Spleen (tissue), 7 donors: ENCODE results near the gene AGBL1.

Experiments
- POLR2AphosphoS5 ChIP-seq, 3 donors: sonication (generic); formaldehyde crosslinking; IDR thresholded peaks; one replicate each; pipeline ENCODE4 v1.5.1; 2017; ENCODE audit warnings: antibody characterized with exemption in 3 of 3
- TF ChIP-seq, protein P1 (sequence below), 11 experiments: fragments of 200-600 bp in 7 of 11; fragments of 450-650 bp in 4 of 11; sonication (generic) in 4 of 11; IDR thresholded peaks in 8 of 11; conservative IDR thresholded peaks in 3 of 11; 1 replicate in 7 of 11; 2 replicates in 4 of 11; pipeline versions ENCODE4 v1.4.0 to v1.8.0; 2016 to 2021; ENCODE audit warnings: antibody characterized with exemption in 11 of 11, inconsistent platforms in 4 of 11, mild to moderate bottlenecking in 1 of 11
- donor health status: DM: no; HTN: no; CAD: no; lungs with moderate emphysema.
- donor health status: DM: no; HTN: no; CAD: no.
- donor health status: DM: no; HTN: no; CAD: no.

DNA sequence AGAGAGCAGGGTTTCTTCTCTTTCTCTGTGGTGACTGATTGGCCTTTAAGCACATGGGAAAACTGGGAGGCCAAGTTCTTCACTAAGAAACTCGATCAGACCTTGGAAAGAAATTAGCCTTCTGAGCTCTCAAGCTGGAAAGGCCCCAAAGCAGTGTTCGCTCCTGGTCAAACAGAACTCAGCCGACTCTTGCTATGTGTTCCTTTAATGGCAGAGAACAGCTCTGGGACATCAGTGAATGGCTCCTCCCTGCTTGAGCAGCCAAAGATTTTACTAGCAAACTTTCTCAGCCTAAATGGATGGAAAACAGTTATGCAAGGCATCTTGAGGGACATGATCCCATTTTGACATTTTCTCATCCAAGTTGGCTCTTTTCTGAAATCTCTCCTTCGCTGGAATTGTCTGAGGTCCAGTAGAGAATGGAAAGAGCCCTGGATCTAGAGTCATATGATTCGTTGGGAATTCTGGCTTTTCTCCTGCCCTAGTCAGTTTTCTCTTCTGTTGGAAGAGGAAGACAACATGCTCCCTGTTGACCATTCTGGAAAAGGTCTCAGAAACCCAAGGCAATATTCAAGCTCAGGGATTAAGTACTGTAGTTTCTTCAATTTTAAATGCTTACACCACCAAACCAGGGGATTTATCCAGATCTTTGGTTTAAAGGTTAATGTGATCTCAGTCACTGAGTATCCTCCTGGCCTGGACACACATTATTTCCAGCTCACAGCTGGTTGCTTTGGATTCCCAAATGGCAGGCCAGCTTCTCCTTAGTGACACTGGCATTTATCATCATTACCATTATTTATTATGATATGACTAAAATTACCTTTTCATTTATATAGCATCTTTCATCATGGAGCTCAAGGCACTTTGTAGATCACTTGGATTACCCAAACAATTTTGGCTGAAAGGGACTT, 319.6 kb downstream of the AGBL1 start:
- TF ChIP-seq POLR2AphosphoS5 (IDR thresholded peaks at IDR 0.05), result no peak
- TF ChIP-seq, protein P1, sequence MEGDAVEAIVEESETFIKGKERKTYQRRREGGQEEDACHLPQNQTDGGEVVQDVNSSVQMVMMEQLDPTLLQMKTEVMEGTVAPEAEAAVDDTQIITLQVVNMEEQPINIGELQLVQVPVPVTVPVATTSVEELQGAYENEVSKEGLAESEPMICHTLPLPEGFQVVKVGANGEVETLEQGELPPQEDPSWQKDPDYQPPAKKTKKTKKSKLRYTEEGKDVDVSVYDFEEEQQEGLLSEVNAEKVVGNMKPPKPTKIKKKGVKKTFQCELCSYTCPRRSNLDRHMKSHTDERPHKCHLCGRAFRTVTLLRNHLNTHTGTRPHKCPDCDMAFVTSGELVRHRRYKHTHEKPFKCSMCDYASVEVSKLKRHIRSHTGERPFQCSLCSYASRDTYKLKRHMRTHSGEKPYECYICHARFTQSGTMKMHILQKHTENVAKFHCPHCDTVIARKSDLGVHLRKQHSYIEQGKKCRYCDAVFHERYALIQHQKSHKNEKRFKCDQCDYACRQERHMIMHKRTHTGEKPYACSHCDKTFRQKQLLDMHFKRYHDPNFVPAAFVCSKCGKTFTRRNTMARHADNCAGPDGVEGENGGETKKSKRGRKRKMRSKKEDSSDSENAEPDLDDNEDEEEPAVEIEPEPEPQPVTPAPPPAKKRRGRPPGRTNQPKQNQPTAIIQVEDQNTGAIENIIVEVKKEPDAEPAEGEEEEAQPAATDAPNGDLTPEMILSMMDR (IDR thresholded peaks at IDR 0.05 in 8 of 11, conservative IDR thresholded peaks at IDR 0.05 in 3 of 11), result no peak
